Measurements from ENCODE around the gene ZCCHC12. TPM values are rescaled to one million over a fixed set of nuclear protein-coding genes. Genes with fewer than 3 reads are reported as not detected.

ZCCHC12 gene
- total and polyA plus RNA-seq, 9 of the 15 experiments (the other 6 are each of a cell fraction or from before 2014, with no cell fraction given), result 0.07 to 0.15 TPM; not detected in 7

GRCh38 chrX:118780911-118781310, 42.7 kb upstream of the ZCCHC12 start:
- no peaks in the 10 kb centered on the region for H3K9me1 ChIP-seq (ENCODE audit: control insufficient read depth, insufficient read depth, low read length)
- H3K4me2 ChIP-seq (ENCODE audit: insufficient read depth, low read length), result no peak overlapping the region
- BruUV-seq (replicated peaks), result no TSS peak
- H3K4me3 ChIP-seq, result no peak overlapping the region
- no peaks in the 10 kb centered on the region for H3K79me2 ChIP-seq (ENCODE audit: control insufficient read depth, insufficient read depth, low read length)
- no peak for FAIRE-seq
- ChIA-PET CTCF (ENCODE audit: low intra/inter-chr PET ratio) (no interaction called here), POLR2A (interaction anchor here (1.3 kb wide), 1 partner anchor 13 kb away, joined by 3 read pairs; no protein-coding TSS in a partner anchor)
- ATAC-seq, result no peak
- no peak overlapping the region for H3K27ac ChIP-seq (ENCODE audit: extremely low read depth, low read depth, low read length)
- H3K36me3 ChIP-seq (ENCODE audit: control insufficient read depth, insufficient read depth, low read length), result no peaks in the 10 kb centered on the region
- H2AFZ ChIP-seq (ENCODE audit: low read depth, low read length), result no peak overlapping the region
- no peaks in the 10 kb centered on the region for H3K4me1 ChIP-seq (replicated peaks in 1 of 2; ENCODE audit: control insufficient read depth in 2 of 2, insufficient read depth in 2 of 2, low read length in 2 of 2)
- TF ChIP-seq GABPB2 (CRISPR knock-in tag; conservative IDR thresholded peaks at IDR 0.05), result no peak
- no peak for TF ChIP-seq ZBTB1 (CRISPR knock-in tag; IDR thresholded peaks at IDR 0.05; ENCODE audit: borderline replicate concordance, low read depth)
- no peak for TF ChIP-seq PHB2 (IDR thresholded peaks at IDR 0.05; ENCODE audit: low read depth)
- H4K20me1 ChIP-seq (replicated peaks; ENCODE audit: control insufficient read depth, insufficient read depth, low read length), result no peaks in the 10 kb centered on the region
- no peak overlapping the region for H3K9ac ChIP-seq (ENCODE audit: insufficient read depth in 1 of 2, low read depth in 2 of 2, low read length in 2 of 2)
- DNase-seq (ENCODE audit: extremely low read depth in 1 of 4, low spot score in 3 of 4), result no peak
- H3K27me3 ChIP-seq (ENCODE audit: control insufficient read depth in 2 of 2, insufficient read depth in 2 of 2, low read length in 2 of 2), result no peaks in the 10 kb centered on the region
- H3K9me3 ChIP-seq (replicated peaks; ENCODE audit: control insufficient read depth, insufficient read depth, low read depth, low read length), result no peaks in the 10 kb centered on the region
- in situ Hi-C loops (cut with MboI) (no loop called here), intact Hi-C loops (cut with micrococcal nuclease) (no loop called here)
- 29% methylated on average over 1 of the region's 1 CpG for WGBS (ENCODE audit: insufficient coverage, low coverage, missing lambda C conversion rate)

GRCh38 chrX:118795528-118796280, 27.9 kb upstream of the ZCCHC12 start:
- CTCF ChIA-PET (ENCODE audit: low intra/inter-chr PET ratio), result no interaction called here
- intact Hi-C loops (cut with micrococcal nuclease) (no loop called here), in situ Hi-C loops (cut with MboI) (no loop called here)
- TF ChIP-seq MYBL2 (IDR thresholded peaks at IDR 0.05; ENCODE audit: low read depth), result no peak
- no peak for TF ChIP-seq MYBL2 (CRISPR knock-in tag; IDR thresholded peaks at IDR 0.05; ENCODE audit: borderline replicate concordance)
- TF ChIP-seq HES1 (IDR thresholded peaks at IDR 0.05; ENCODE audit: low read depth), result no peak
- H3K9ac ChIP-seq (ENCODE audit: insufficient read depth in 1 of 2, low read depth in 2 of 2, low read length in 2 of 2), result no peak overlapping the region
- H3K27ac ChIP-seq (ENCODE audit: extremely low read depth, low read depth, low read length), result no peak overlapping the region
- POLR2A ChIA-PET, result interaction anchor here (0.6 kb wide), 1 partner anchor 69 kb away, joined by 3 read pairs; no protein-coding TSS in a partner anchor
- no peaks in the 10 kb centered on the region for H3K27me3 ChIP-seq (ENCODE audit: control insufficient read depth in 2 of 2, insufficient read depth in 2 of 2, low read length in 2 of 2)
- DNase-seq (ENCODE audit: extremely low read depth in 1 of 4, low spot score in 3 of 4), result no peak
- H2AFZ ChIP-seq (ENCODE audit: low read depth, low read length), result no peak overlapping the region
- H4K20me1 ChIP-seq (replicated peaks; ENCODE audit: control insufficient read depth, insufficient read depth, low read length), result no peaks in the 10 kb centered on the region
- no peaks in the 10 kb centered on the region; a peak in 1 of 5 replicates for H3K4me1 ChIP-seq (replicated peaks in 1 of 2; ENCODE audit: control insufficient read depth in 2 of 2, insufficient read depth in 2 of 2, low read length in 2 of 2)
- BruUV-seq (replicated peaks), result no TSS peak
- no peak overlapping the region for H3K4me3 ChIP-seq
- H3K79me2 ChIP-seq (ENCODE audit: control insufficient read depth, insufficient read depth, low read length), result no peaks in the 10 kb centered on the region
- no peaks in the 10 kb centered on the region for H3K9me3 ChIP-seq (replicated peaks; ENCODE audit: control insufficient read depth, insufficient read depth, low read depth, low read length)
- FAIRE-seq, result no peak
- no peaks in the 10 kb centered on the region for H3K9me1 ChIP-seq (ENCODE audit: control insufficient read depth, insufficient read depth, low read length)
- H3K36me3 ChIP-seq (ENCODE audit: control insufficient read depth, insufficient read depth, low read length), result no peaks in the 10 kb centered on the region
- 23% methylated on average over 5 of the region's 5 CpGs for WGBS (ENCODE audit: insufficient coverage, low coverage, missing lambda C conversion rate)
- no peak for ATAC-seq
- H3K4me2 ChIP-seq (ENCODE audit: insufficient read depth, low read length), result no peak overlapping the region
